ENCODE measurements around the gene CX3CL1. TPM values are rescaled to one million over a fixed set of nuclear protein-coding genes. Genes with fewer than 3 reads are reported as not detected.
"Not testable (repeated sequence)": the region's sequence is repeated elsewhere in the genome, so short reads cannot be mapped to it uniquely, and the experiment has no call there.

CX3CL1 gene
- 0.70 and 0.85 TPM in 2 replicates for total RNA-seq (2014; rRNA removed; shearing (Covaris generic))

DNA sequence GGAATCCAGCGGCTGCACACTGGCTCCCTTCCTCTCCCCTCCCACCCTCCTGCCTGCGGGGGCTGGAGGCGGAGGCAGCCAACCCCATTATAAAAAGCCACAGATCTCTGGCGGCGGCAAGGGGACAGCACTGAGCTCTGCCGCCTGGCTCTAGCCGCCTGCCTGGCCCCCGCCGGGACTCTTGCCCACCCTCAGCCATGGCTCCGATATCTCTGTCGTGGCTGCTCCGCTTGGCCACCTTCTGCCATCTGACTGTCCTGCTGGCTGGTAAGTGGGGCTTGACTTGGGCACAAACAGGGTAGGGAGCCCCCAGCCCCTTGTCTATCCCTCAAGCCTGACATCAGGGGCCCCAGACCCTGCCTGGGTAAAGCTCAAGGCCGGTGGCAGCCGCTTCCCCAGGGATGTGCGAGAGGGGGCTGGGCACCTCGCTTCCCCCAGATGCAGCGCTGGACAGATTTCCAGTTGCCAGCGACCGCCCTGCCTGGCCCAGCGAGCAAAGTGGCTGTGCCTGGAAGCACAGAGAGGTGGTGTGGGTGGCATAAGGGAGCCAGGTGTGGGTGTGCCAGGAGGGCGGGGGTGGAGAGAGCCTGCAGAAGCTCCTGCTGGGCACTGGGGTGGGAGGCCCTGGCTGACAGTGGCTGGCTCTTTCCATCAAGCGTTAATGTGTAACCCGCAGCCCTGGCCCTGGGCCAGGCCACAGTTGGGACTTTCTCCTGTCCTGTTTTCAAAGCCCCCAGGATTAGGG is at the start of gene CX3CL1:
Gene CX3CL1 (plus strand): TSS at position 119 of the 745 bp plus-strand sequence. CDS start 79 bp downstream, at position 198.
- DNase-seq (ENCODE audit: low spot score), result peak; percentile 76

DNA sequence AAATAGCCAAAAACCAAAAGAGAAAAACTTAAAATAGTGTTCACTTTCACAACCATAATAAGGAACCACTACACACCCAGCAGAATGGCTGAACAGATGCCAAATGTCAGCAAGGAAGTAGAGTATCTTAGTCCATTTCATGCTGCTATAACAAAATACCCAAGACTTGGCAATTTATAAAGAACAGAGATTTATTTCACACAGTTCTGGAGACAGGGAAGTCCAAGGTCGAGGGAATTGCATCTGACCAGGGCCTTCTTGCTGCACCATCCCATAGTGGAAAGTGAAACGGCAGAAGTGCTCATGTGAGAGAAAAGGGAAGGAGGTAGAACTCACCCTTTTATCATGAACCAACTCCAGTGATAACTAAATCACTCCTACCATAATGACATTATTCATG is 47.5 kb upstream of the CX3CL1 start:
- no peak for DNase-seq (ENCODE audit: low spot score)

DNA sequence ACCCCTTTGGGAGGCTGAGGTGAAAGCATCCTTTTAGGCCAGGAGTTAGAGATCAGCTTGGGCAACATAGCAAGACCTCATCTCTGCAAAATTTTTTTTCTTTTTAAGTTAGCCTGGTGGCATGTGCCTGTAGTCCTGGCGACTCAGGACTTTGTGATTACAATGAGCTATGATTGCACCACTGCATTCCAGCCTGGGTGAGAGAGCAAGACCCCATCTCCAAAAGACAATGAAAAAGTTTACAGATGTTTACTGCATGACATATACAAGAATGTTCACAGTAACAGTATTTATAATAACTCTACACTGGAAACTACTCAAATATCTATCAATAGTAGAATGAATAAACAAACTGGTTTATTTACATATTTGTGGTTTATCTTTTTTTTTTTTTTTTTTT is 46.8 kb upstream of the CX3CL1 start:
- DNase-seq (ENCODE audit: low spot score), result no peak

DNA sequence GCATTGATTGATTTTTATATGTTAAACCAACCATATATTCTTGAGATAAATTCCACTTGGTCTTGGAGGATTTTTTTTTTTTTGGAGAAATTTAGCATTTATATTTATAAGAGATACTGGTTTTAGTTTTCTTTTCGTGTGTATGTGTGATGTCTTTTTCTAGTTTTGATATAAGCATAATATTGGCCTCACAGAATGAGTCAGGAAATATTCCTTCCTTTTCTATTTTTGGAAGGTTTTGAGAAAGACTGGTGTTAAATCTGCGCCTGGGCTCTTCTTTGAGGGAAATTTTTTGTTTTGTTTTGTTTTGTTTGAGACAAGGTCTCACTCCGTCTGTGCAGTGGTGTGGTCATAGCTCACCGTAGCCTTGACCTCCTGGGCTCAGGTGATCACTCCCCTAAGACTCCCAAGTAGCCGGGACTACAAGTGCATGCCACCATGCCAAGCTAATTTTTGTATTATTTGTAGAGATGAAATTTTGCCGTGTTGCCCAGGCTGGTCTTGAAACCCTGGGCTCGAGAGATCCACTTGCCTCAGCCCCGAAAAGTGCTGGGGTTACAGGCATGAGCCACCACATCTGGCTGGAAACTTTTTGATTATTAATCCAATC is 42.5 kb upstream of the CX3CL1 start:
- no peak for DNase-seq (ENCODE audit: low spot score)

DNA sequence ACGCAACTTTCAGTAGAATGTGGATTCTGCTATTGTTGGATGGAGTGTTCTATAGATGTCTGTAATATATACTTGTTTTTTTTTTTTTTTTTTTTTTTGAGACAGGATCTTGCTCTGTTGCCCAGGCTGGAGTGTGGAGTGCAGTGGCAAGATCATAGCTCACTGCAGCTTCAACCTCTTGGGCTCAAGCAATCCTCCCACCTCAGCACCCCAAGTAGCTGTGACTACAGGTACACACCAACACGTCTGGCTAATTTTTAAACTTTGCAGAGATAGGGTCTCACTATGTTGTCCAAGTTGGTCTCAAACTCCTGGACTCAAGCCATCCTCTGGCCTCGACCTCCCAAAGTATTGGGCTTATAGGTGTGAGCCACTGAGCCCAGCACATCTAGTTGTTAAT is 40.9 kb upstream of the CX3CL1 start:
- no peak for DNase-seq (ENCODE audit: low spot score)

DNA sequence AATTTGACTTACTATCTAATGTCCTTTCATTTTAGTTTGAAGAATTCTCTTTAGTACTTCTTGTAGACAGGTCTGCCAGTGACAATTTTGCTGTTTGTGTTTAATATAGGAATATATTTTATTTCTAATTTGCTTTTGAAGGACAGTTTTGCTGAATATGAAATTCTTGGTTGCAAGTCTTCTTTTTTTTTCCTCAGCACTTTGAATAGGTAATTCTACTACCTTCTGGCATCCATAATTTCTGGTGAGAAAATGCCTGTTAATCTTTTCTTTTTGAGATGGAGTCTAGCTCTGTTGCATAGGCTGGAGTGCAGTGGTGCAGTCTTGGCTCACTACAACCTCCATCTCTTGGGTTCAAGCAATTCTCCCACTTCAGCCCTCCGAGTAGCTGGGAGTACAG is 38.9 kb upstream of the CX3CL1 start:
- no peak for DNase-seq (ENCODE audit: low spot score)

DNA sequence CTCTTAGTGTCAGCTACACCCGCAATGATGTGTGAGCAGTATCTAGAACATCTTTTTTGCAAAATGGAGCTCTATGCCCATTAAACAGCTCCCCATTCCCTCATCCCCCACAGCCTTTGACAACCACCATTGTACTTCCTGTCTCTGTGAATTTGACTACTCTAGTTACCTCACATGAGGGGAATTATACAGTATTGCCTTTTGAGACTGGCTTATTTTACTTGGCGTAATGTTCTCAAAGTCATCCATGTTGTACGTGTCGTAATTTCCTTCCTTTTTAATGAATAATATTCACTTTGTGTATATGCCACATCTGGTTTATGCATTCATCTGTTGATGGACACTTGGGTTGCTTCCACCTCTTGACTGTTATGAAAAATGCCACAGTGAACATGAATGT is 36.9 kb upstream of the CX3CL1 start:
- no peak for DNase-seq (ENCODE audit: low spot score)

DNA sequence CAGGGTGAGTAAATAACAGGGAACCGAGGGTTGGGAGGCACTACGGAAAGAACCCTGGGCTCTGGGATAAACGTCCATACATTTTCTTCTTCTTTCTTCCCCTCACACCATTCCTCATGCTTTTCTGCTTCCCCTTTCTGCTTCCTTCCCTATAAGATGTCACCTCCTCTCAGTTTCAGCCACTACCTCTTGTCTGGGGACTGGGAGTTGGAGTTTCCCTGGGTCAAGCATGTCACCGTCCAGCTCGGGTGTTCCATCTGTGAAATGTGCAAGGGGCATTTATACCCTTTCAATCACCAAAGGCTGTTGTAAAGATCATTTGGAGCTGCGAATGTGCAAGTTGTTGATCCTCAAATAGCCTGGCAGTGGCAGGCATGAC is 31.2 kb upstream of the CX3CL1 start:
- DNase-seq (ENCODE audit: low spot score), result no peak

DNA sequence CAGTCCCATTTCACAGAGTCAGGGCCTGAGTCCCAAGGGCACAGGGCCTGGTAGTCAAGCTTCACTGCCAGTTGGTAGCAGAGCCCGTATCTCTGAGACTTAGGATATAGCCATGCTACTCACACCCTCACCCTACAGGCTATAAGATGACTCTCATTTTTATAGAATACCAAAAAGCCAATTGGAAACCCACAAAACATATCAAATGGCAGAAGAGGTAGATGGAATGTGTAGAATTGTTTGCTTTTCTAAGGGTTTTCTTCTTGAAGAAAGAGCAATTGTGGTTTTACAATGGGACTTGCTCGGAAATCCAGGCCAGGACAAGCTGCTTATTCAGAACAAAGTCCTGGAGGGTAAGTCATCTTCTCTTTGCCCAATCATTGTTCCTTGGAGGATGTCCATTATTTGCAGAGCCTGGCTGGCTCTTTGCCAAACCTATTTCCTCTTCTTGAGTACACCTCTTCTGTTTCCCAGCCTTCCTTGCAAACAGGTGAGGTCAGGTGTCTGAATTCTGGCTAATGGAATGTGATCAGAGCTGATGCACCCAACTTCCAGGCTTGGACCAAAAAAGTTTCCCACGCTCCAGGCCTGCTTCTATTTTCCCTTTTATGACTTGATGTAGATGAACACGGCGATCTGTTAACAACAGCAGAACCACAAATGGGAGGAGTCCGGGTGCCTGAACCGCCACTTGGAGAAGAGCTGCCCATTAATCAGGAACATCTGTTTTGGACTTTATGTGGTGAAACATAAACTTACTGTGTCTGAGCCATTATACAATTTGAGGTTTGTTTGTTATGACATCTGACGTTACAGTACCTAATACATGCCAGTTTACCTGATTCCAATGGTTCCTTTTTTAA is 30.6 kb upstream of the CX3CL1 start:
- peak; percentile 95 for DNase-seq (ENCODE audit: low spot score)

DNA sequence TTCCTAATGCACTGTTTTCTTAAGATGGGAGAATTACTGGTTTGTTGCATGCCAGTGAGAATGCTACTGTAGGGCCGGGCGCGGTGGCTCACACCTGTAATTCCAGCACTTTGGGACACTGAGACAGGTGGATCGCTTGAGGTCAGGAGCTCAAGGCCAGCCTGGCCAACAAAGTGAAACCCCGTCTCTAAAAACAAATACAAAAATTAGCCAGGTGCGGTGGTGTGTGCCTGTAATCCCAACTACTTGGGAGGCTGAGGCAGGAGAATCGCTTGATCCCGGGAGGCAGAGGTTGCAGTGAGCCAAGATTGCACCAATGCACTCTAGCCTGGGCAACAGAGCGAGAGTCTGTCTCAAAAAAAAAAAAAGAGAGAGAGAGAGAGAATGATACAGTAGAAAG is 29.7 kb upstream of the CX3CL1 start:
- DNase-seq (ENCODE audit: low spot score), result not testable (repeated sequence)

DNA sequence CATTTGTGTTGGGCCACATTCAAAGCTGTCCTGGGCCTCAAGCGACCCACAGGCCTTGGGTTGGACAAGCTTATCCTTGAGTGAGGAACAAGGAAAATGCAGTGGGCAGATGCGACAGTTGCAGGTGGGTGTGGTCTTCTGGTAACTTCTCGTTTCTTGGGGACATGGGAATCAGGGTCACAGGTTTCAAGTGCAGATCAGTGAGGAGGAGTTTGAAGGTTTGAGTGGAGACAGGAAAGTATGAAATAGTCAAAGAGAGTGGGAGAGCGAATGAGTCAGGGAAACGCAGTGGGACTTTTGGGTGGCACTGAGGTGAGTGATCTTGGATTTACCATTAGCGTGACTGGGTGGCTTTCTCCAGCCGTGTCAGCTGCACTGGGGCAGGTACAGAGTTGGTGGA is 29.1 kb upstream of the CX3CL1 start:
- no peak for DNase-seq (ENCODE audit: low spot score)

DNA sequence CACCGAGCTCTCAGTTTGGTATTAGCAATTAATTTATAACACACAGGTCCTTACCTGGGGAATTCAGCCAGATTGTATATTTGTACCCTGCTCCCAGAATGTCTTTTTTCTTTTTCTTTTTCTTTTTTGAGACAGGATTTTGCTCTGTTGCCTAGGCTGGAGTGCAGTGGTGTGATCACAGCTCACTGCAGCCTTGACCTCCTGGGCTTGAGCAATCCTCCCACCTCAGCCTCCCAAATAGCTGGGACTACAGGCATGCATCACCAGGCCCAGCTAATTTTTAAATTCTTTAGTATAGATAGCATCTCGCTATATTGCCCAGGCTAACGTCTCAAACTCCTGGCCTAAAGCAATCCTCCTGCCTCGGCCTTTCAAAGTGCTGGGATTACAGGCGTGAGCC is 28.2 kb upstream of the CX3CL1 start:
- not testable (repeated sequence) for DNase-seq (ENCODE audit: low spot score)

DNA sequence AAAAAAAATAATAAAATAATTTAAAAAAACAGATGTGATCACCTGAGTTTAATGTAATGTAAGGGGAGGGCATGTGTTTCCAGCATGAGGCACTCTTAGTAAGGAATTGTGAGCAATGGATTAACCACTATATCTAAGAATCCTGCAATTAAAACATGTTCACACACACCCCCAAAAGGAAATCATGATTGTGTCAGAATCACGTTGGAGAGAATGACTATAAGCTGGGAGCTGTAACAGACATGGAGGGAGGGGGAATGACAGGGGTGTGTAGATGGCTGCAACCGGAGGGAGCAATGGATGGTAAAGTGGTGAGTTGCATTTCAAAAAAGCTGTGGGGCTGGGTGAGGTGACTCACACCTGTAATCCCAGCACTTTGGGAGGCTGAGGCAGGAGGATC is 27.3 kb upstream of the CX3CL1 start:
- no peak for DNase-seq (ENCODE audit: low spot score)

DNA sequence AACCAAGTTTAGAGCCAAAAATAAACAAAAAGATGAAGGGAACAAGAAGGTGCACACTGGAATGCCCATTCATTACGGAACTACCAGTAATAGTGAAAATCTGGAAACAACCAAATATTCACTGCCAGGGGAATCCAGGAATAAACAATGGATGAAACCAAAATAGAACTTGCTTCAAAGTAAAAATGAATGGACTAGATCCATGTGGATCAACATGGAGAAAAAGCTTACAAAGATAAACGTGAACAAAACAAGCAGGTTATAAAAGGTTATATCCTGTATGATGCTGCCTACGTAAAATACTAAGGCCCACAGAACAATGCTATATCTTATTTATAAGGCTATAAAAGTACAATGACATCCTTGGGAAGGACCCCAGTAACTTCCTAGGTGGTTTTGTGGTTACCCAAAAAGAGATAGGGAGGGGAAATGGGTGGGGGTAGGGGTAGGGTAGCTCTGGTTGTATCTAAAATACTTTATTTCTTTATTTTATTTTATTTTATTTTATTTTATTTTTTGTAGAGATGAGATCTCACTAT is 26.6 kb upstream of the CX3CL1 start:
- no peak for DNase-seq (ENCODE audit: low spot score)

DNA sequence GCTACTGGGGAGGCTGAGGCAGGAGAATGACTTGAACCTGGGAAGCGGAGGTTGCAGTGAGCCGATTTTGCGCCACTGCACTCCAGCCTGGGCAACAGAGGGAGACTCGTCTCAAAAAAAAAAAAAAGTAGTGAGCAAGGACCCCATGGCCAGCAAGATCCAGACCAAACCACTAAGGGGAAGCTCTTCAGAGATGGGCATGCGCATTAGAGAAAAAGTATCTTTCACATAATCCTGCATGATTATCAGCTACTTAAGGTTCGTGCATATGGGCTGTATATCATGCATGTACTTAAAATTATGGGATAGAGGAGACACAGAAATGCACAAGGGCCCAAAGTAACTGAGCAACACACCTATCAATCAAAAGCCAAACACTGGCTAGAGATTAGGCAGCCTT is 24.4 kb upstream of the CX3CL1 start:
- DNase-seq (ENCODE audit: low spot score), result no peak

DNA sequence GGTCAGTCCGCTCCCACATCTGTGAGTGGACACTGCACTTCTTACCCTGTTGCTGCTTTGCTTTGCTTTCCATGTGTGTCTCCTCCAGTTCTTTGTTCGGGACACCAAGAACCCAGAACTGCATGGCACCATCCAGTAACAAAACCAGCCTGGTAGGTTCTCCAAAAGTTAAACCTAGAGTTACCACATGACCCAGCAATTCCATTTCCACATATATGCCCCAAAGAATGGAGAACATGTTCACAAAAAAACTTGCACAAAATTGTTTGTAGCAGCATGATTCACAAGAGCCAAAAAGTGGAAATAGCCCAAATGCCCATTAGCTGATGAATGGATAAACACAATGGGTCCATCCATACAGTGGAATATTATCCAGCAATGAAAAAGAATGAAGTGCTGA is 24.0 kb upstream of the CX3CL1 start:
- no peak for DNase-seq (ENCODE audit: low spot score)

DNA sequence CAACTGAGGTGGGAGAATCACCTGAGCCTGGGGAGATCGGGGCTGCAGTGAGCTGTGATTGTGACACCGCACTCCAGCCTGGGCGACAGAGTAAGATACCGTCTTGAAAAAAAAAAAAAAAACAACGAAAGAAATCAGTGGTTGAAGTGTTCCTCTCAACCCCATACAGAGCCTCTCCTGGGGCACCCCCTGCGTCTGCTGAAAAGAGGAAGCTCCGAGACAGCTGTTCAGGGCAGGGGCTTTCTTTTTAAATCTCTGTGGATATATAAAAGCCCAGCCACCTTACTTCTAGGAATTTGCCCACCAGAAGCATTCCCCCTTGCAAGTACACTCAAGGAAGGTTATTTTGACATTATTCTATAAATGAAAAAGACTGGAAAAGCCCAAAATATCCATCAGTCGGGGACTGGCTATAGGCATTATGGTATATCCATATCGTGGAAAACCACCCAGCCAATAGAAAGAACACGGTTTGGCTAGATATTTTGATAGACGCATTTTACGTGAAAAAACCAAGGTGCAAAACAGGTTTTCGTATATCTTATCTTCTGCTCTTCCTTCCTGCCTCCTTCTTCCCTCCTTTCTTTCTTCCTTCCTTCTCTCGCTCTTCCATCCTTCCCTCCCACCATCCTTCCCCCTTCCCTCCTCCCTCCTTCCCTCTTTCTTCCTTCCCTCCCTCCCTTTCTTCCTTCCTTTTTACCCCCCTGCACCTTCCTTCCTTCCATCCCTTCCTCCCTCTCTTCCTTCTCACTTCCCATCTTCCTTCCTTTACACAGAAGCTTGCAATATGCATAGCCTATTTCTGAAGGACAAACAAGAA is 22.9 kb upstream of the CX3CL1 start:
- DNase-seq (ENCODE audit: low spot score), result no peak

DNA sequence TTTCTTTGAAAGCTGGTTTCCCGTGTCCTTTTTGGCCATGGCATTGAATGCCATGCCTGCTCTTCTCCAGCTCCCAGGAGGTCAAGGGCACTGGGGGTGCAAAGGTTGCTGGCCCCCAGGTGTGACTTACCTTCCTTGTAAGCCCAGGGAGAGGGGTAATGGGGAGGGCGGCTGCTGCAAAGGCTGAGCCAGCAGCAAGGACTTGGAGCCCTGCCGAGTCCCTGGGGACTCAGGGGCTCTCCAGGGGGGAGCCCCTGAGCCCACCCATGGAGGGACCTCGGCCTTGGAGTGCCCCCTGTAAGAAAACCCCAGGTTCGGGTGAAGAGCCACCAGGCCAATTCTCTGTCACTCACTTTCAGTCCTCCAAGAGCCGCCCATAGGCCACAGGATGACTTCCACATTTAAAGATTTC is 19.6 kb upstream of the CX3CL1 start:
- no peak for DNase-seq (ENCODE audit: low spot score)

DNA sequence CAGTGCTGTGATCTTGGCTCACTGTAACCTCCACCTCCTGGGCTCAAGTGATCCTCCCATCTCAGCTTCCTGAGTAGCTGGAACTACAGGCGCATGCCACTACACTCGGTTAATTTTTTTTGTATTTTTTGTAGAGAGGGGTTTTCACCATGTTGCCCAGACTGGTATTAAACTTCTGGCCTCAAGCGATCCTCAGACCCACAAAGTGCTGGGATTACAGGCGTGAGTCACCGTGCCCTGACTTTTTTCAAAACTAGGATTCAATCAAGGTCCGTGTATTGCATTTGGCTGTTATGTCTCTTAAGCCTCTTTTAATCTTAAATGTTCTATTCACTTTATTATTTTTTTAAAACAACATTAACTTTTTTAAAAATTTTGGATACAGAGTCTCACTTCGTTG is 18.0 kb upstream of the CX3CL1 start:
- DNase-seq (ENCODE audit: low spot score), result no peak

DNA sequence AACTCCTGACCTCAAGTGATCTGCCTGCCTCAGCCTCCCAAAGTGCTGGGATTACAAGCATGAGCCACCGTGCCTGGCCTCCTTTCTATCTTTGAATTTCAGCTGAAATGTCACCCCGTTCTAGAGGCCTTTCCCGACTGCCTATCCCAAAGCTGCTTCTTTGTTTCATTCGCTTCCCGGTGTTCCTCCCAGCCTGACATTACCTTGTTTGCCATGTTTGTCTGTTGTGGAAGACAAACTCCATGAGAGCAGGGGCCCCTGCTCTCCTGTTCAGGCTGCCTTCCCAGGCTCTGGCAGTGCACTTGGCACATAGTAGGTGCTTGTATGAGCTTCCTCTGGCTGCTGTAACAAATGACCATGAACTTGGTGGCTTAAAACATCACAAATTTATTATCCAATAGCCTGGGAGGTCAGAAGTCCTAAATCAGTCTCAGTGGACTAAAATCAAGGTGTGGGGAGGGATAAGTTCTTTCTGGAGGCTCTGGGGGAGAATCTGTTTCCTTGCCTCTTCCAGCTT is 16.3 kb upstream of the CX3CL1 start:
- DNase-seq (ENCODE audit: low spot score), result no peak

DNA sequence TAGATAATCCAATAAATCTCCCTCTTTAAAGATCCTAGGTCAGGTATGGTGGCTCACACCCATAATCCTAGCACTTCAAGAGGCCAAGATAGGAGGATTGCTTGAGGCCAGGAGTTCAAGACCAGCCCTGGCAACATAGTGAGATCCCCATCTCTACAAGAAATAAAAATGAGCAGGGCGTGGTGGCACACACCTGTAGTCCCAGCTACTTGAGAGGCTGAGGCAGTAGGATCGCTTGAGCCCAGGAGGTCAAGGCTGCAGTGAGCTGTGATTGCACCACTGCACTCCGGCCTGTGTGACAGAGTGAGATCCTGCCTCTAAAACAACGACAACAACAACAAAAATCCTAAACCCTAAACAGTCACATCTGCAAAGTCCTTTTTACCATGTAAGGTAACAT is 15.7 kb upstream of the CX3CL1 start:
- no peak for DNase-seq (ENCODE audit: low spot score)
